Mammary epithelial cell (primary cell): ENCODE measurements around the gene PLCXD3.

Experiments used
- EZH2 ChIP-seq: IDR thresholded peaks from 2 replicates; pipeline ENCODE4 v1.6.1; 2012; ENCODE audit warnings: low read length, inconsistent platforms, borderline replicate concordance
- TF ChIP-seq, protein P1 (sequence below), 2 donors: IDR thresholded peaks in 1 of 2; conservative IDR thresholded peaks in 1 of 2; 2 replicates each; pipeline ENCODE4 v1.5.1; 2011 to 2012; ENCODE audit warnings: inconsistent platforms in 2 of 2, low read length in 2 of 2, mild to moderate bottlenecking in 2 of 2, control low read depth in 1 of 2, low read depth in 1 of 2; ENCODE audit not compliant: insufficient read depth in 1 of 2; ENCODE audit errors: extremely low read depth in 1 of 2

GRCh38 chr5:41404757-41405156 lies 105.6 kb downstream of the PLCXD3 start:
- TF ChIP-seq, protein P1, sequence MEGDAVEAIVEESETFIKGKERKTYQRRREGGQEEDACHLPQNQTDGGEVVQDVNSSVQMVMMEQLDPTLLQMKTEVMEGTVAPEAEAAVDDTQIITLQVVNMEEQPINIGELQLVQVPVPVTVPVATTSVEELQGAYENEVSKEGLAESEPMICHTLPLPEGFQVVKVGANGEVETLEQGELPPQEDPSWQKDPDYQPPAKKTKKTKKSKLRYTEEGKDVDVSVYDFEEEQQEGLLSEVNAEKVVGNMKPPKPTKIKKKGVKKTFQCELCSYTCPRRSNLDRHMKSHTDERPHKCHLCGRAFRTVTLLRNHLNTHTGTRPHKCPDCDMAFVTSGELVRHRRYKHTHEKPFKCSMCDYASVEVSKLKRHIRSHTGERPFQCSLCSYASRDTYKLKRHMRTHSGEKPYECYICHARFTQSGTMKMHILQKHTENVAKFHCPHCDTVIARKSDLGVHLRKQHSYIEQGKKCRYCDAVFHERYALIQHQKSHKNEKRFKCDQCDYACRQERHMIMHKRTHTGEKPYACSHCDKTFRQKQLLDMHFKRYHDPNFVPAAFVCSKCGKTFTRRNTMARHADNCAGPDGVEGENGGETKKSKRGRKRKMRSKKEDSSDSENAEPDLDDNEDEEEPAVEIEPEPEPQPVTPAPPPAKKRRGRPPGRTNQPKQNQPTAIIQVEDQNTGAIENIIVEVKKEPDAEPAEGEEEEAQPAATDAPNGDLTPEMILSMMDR (conservative IDR thresholded peaks at IDR 0.05 in 1 of 2, IDR thresholded peaks at IDR 0.05 in 1 of 2; ENCODE audit: extremely low read depth in 1 of 2, insufficient read depth in 1 of 2, low read depth in 1 of 2, low read length in 2 of 2) = no peak
- TF ChIP-seq EZH2 = no peak
